Ishikawa (cell line): ENCODE results near the gene PKP4.

ENCODE experiments used
- CREB1 ChIP-seq: IDR thresholded peaks from 2 replicates; pipeline ENCODE4 v1.6.1; 2012; ENCODE audit warnings: low read depth
- EP300 ChIP-seq: IDR thresholded peaks from 2 replicates; pipeline ENCODE4 v1.6.1; 2012; ENCODE audit warnings: borderline replicate concordance
- FOXM1 ChIP-seq: IDR thresholded peaks from 2 replicates; pipeline ENCODE4 v1.6.1; 2012; ENCODE audit warnings: low read depth, borderline replicate concordance
- MAX ChIP-seq: IDR thresholded peaks from 2 replicates; pipeline ENCODE4 v1.6.1; 2012
- RAD21 ChIP-seq: IDR thresholded peaks from 2 replicates; pipeline ENCODE4 v1.6.1; 2012; ENCODE audit warnings: low read depth
- REST ChIP-seq: IDR thresholded peaks from 2 replicates; pipeline ENCODE4 v1.6.1; 2012; ENCODE audit warnings: low read depth, mild to moderate bottlenecking
- TAF1 ChIP-seq: IDR thresholded peaks from 2 replicates; pipeline ENCODE4 v1.6.1; 2012; ENCODE audit warnings: low read depth, mild to moderate bottlenecking
- TCF12 ChIP-seq: IDR thresholded peaks from 2 replicates; pipeline ENCODE4 v1.6.1; 2012; ENCODE audit warnings: low read depth
- TEAD4 ChIP-seq: IDR thresholded peaks from 2 replicates; pipeline ENCODE4 v1.6.1; 2012
- YY1 ChIP-seq: IDR thresholded peaks from 2 replicates; pipeline ENCODE4 v1.6.1; 2012; ENCODE audit warnings: low read depth
- ZBTB7A ChIP-seq: IDR thresholded peaks from 2 replicates; pipeline ENCODE4 v1.6.1; 2012; ENCODE audit warnings: low read depth

- TF ChIP-seq MAX (no peak), YY1 (no peak), REST (no peak), EP300 (no peak), TAF1 (no peak), CREB1 (no peak), RAD21 (no peak), TEAD4 (no peak), FOXM1 (no peak), ZBTB7A (no peak), TCF12 (no peak)
These were observed 31.9 kb downstream of the PKP4 start for GRCh38 chr2:158488442-158489216.
